Endothelial cell of umbilical vein (primary cell): Measurements from ENCODE around the gene ANKS1B.

Source experiments
- GATA2 ChIP-seq: IDR thresholded peaks from 2 replicates; pipeline ENCODE4 v1.7.0; 2011; ENCODE audit warnings: low read depth, mild to moderate bottlenecking, moderate library complexity, mixed read lengths, low read length; ENCODE audit not compliant: insufficient read length, insufficient read depth
- POLR2AphosphoS5 ChIP-seq: IDR thresholded peaks from 2 replicates; pipeline ENCODE4 v1.6.1; 2012; ENCODE audit warnings: low read depth, mild to moderate bottlenecking, control low read depth, low read length, moderate library complexity; ENCODE audit not compliant: insufficient read depth
- TF ChIP-seq, protein P1 (sequence below), 2 donors: IDR thresholded peaks; 1 replicate in 1 of 2; 2 replicates in 1 of 2; pipeline ENCODE4 v1.5.1; 2011; ENCODE audit warnings: low read length in 2 of 2, mild to moderate bottlenecking in 2 of 2, moderate library complexity in 2 of 2, control low read depth in 1 of 2, inconsistent platforms in 1 of 2, low read depth in 1 of 2; ENCODE audit not compliant: insufficient read depth in 1 of 2; ENCODE audit errors: extremely low read depth in 1 of 2

DNA sequence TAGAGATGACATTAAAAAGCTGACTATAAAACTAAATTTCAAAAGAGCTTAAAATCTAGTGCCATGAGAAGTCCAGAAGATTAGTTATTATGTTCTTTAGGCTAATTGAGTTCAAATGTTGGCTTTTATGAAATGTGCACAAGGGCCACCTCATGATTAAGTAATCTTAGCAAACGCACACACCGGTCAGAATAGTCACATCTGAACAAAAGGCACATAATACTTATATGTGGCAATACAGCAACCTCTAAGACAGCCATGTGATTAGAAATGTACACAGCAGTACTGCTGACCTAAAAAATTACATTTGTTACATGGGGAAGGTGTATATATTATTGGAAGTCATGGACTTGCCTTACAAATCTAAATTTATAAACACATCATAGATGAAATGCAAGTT is 681.9 kb downstream of the ANKS1B start:
- TF ChIP-seq, protein P1, sequence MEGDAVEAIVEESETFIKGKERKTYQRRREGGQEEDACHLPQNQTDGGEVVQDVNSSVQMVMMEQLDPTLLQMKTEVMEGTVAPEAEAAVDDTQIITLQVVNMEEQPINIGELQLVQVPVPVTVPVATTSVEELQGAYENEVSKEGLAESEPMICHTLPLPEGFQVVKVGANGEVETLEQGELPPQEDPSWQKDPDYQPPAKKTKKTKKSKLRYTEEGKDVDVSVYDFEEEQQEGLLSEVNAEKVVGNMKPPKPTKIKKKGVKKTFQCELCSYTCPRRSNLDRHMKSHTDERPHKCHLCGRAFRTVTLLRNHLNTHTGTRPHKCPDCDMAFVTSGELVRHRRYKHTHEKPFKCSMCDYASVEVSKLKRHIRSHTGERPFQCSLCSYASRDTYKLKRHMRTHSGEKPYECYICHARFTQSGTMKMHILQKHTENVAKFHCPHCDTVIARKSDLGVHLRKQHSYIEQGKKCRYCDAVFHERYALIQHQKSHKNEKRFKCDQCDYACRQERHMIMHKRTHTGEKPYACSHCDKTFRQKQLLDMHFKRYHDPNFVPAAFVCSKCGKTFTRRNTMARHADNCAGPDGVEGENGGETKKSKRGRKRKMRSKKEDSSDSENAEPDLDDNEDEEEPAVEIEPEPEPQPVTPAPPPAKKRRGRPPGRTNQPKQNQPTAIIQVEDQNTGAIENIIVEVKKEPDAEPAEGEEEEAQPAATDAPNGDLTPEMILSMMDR (IDR thresholded peaks at IDR 0.05; ENCODE audit: extremely low read depth in 1 of 2, insufficient read depth in 1 of 2, low read depth in 1 of 2, low read length in 2 of 2): no peak
- no peak for TF ChIP-seq POLR2AphosphoS5
- no peak for TF ChIP-seq GATA2
